Colonic mucosa (tissue), 4 donors: ENCODE results near the gene CCDC122. TPM values are rescaled to one million over a fixed set of nuclear protein-coding genes. Genes with fewer than 3 reads are reported as not detected.
A peak's percentile ranks its signal among the peaks of the same experiment; 100 is the strongest.

Experiments
- DNase-seq: peaks from one replicate; pipeline ENCODE4 v3.0.0-alpha.2; 2020
- H3K27ac ChIP-seq: fragments of 200-600 bp; one replicate; pipeline ENCODE4 v1.8.0; 2021
- H3K27me3 ChIP-seq: fragments of 200-600 bp; one replicate; pipeline ENCODE4 v1.8.0; 2021
- H3K36me3 ChIP-seq: fragments of 200-600 bp; one replicate; pipeline ENCODE4 v1.8.0; 2021
- H3K4me1 ChIP-seq: fragments of 200-600 bp; one replicate; pipeline ENCODE4 v1.8.0; 2021; ENCODE audit warnings: mild to moderate bottlenecking
- H3K4me3 ChIP-seq: fragments of 200-600 bp; one replicate; pipeline ENCODE4 v1.8.0; 2021
- H3K9ac ChIP-seq, 2 donors: one replicate each; pipeline ENCODE4 v1.7.0; 2013; ENCODE audit warnings: control low read depth in 2 of 2, low read depth in 2 of 2, low read length in 2 of 2
- H3K9me3 ChIP-seq: fragments of 200-600 bp; one replicate; pipeline ENCODE4 v1.8.0; 2021
- CTCF ChIP-seq: fragments of 200-600 bp; IDR thresholded peaks from one replicate; pipeline ENCODE4 v1.8.0; 2022; ENCODE audit warnings: antibody characterized with exemption, mild to moderate bottlenecking
- intact Hi-C: fragments of 100-400 bp; cut with DNase I; formaldehyde crosslinking; loops from one replicate; pipeline ENCODE4 v1.14.1; 2022
- total RNA-seq, 2 donors: library from RNA; stranded (reverse); fragmentation: NEBNext Ultra II Directional in 1 of 2; extraction: Animal tissue kit (Norgen Biotek cat#: 25700) in 1 of 2; gene quantifications; one replicate each; pipeline ENCODE4 v1.2.1, GENCODE V29; 2021
- donor health status: healthy.
- donor health status: DM: no; HTN: no; CAD: no.
- donor health status: DM: no; HTN: no; CAD: no.

CCDC122 gene
- total RNA-seq, 2 donors from 2014 or later = 5.4 to 6.9 TPM

GRCh38 chr13:43786766-43787517 lies 92.6 kb downstream of the CCDC122 start, which contains the start of gene ENOX1:
ENOX1 (minus strand) TSS chr13:43786972.
- TF ChIP-seq CTCF = no peak
- Histone ChIP-seq H3K27me3 (peaks cover 9% of the 10 kb centered on the region), H3K9ac (peak within 1 kb of the TSS; percentile 19 to 32), H3K9me3 (no peaks in the 10 kb centered on the region), H3K27ac (peak within 1 kb of the TSS; percentile 66), H3K4me1 (peaks cover 3% of the 10 kb centered on the region), H3K4me3 (peak within 1 kb of the TSS; percentile 50), H3K36me3 (no peaks in the 10 kb centered on the region)
- intact Hi-C loops = no loop called here
- DNase-seq = peak; percentile 22

DNA sequence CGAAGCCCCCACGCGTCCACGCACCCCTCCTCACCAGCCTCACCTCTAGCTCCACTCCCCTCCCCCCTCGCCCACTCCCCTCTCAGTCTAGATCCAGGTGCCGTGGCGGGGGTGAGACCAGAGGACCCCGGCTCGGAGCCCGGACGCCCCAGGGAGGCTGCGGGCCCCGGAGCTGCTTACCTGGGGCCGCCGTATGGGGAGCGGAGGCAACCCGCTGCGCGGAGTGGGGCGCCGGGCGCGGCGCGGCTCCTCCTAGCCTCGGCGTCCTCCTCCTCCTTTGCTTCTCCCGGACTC lies 93.1 kb downstream of the CCDC122 start:
- peak; percentile 17 for DNase-seq
- TF ChIP-seq CTCF = no peak
- Histone ChIP-seq H3K27me3 (peaks cover 9% of the 10 kb centered on the region), H3K27ac (peak overlapping the region; percentile 66), H3K36me3 (no peaks in the 10 kb centered on the region), H3K9me3 (no peaks in the 10 kb centered on the region), H3K4me1 (peaks cover 3% of the 10 kb centered on the region), H3K9ac (peak overlapping the region in 1 of 2 donors; percentile 19), H3K4me3 (peak overlapping the region; percentile 50)
- intact Hi-C loops = no loop called here

Other genes starting within 250 kb of the CCDC122 start
- gene ENOX1, start 92.8 kb downstream of the CCDC122 start, total RNA-seq = 1 to 10 TPM in 1 of 2 donors, under 1 TPM in 1; 0.22 to 1.4 TPM
- gene LACC1, start 164 bp upstream of the CCDC122 start, total RNA-seq = 10 to 100 TPM in 1 of 2 donors, 1 to 10 TPM in 1; 6.7 to 10.9 TPM